Measurements from ENCODE around the gene SMC5.

The SMC5 gene

GRCh38 chr9:70258692-70259511 lies at the start of gene SMC5:
SMC5 (plus strand) TSS chr9:70258978; CDS start chr9:70259079, 101 bp downstream.
- TF ChIP-seq ZNF565 (CRISPR knock-in tag; conservative IDR thresholded peaks at IDR 0.05; ENCODE audit: low read depth) (no peak), TSHZ2 (CRISPR knock-in tag; IDR thresholded peaks at IDR 0.05) (peak; percentile 46; the same call in 1 of the 2 replicates), ZFP3 (CRISPR knock-in tag; IDR thresholded peaks at IDR 0.05) (no peak), ZNF8 (CRISPR knock-in tag; IDR thresholded peaks at IDR 0.05) (0 out of 2 replicates have a peak, but pooled peaks have one; percentile 11), TCF4 (CRISPR knock-in tag; IDR thresholded peaks at IDR 0.05; ENCODE audit: borderline replicate concordance) (no peak), ZFP30 (CRISPR knock-in tag; IDR thresholded peaks at IDR 0.05) (no peak), ZC3H10 (CRISPR knock-in tag; IDR thresholded peaks at IDR 0.05) (no peak)
- ATAC-seq, result peak; percentile 89

GRCh38 chr9:70217029-70217428 lies 41.7 kb upstream of the SMC5 start:
- TF ChIP-seq BACH2 (CRISPR knock-in tag; IDR thresholded peaks at IDR 0.05; ENCODE audit: borderline replicate concordance) (no peak), TCF4 (CRISPR knock-in tag; IDR thresholded peaks at IDR 0.05; ENCODE audit: borderline replicate concordance) (no peak), CSRNP3 (CRISPR knock-in tag; IDR thresholded peaks at IDR 0.05) (no peak), TSHZ2 (CRISPR knock-in tag; IDR thresholded peaks at IDR 0.05) (no peak), GLIS3 (CRISPR knock-in tag; IDR thresholded peaks at IDR 0.05) (no peak), CREB5 (CRISPR knock-in tag; IDR thresholded peaks at IDR 0.05; ENCODE audit: low read depth) (no peak)
- no peak for ATAC-seq

GRCh38 chr9:70218767-70219166 lies 40.0 kb upstream of the SMC5 start:
- peak; percentile 89 for ATAC-seq
- TF ChIP-seq CSRNP3 (CRISPR knock-in tag; IDR thresholded peaks at IDR 0.05) (no peak), TOX (CRISPR knock-in tag; IDR thresholded peaks at IDR 0.05; ENCODE audit: borderline replicate concordance) (no peak), ZNF8 (CRISPR knock-in tag; IDR thresholded peaks at IDR 0.05) (no peak), ZNF565 (CRISPR knock-in tag; conservative IDR thresholded peaks at IDR 0.05; ENCODE audit: low read depth) (no peak), TCF4 (CRISPR knock-in tag; IDR thresholded peaks at IDR 0.05; ENCODE audit: borderline replicate concordance) (no peak), ZFP3 (CRISPR knock-in tag; IDR thresholded peaks at IDR 0.05) (no peak), ISL1 (CRISPR knock-in tag; IDR thresholded peaks at IDR 0.05) (no peak), POU6F1 (CRISPR knock-in tag; IDR thresholded peaks at IDR 0.05; ENCODE audit: borderline replicate concordance, low read depth) (no peak)

Data from SK-N-SH treated with all-trans-retinoic acid at 6 μM for 48 hours (cell line).